ENCODE measurements around the gene HAT1. TPM values are rescaled to one million over a fixed set of nuclear protein-coding genes. Genes with fewer than 3 reads are reported as not detected.

Gene HAT1
- total RNA-seq, 2 donors from 2014 or later, result 5.6 to 21.5 TPM

DNA sequence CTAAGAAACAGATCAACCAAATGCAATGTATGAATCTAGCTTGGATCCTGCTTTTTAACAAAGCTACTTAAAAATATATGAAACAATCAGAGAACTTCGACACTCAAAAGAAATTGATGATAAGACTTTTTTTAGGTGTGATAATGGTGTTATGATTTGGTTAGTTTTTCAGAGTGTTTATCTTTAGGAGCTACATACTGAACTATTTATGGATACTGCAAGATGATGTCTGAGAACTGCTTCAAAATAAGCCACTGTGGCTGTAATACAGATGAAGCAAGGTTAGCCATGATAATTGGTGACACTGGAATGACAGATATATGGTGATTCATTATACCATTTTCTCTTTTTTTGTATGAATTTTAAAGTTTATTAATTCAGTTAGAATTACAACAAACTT lies 42.4 kb upstream of the HAT1 start:
- Histone ChIP-seq H3K9me3 (no peaks in the 10 kb centered on the region), H3K4me3 (no peak overlapping the region), H3K4me1 (no peaks in the 10 kb centered on the region), H3K27me3 (no peaks in the 10 kb centered on the region), H3K27ac (no peak overlapping the region), H3K36me3 (replicated peaks in 1 of 2; ENCODE audit: insufficient read depth in 1 of 2, low read depth in 2 of 2) (no peaks in the 10 kb centered on the region)
- WGBS, 2 donors, result 53 to 55% methylated on average over 1 of the region's 1 CpG
- intact Hi-C loops (cut with DNase I), result no loop called here
- no peak for TF ChIP-seq POLR2A (IDR thresholded peaks at IDR 0.05)
- TF ChIP-seq, protein P1, sequence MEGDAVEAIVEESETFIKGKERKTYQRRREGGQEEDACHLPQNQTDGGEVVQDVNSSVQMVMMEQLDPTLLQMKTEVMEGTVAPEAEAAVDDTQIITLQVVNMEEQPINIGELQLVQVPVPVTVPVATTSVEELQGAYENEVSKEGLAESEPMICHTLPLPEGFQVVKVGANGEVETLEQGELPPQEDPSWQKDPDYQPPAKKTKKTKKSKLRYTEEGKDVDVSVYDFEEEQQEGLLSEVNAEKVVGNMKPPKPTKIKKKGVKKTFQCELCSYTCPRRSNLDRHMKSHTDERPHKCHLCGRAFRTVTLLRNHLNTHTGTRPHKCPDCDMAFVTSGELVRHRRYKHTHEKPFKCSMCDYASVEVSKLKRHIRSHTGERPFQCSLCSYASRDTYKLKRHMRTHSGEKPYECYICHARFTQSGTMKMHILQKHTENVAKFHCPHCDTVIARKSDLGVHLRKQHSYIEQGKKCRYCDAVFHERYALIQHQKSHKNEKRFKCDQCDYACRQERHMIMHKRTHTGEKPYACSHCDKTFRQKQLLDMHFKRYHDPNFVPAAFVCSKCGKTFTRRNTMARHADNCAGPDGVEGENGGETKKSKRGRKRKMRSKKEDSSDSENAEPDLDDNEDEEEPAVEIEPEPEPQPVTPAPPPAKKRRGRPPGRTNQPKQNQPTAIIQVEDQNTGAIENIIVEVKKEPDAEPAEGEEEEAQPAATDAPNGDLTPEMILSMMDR (IDR thresholded peaks at IDR 0.05), result no peak
- ATAC-seq (no peak), DNase-seq (no peak)

DNA sequence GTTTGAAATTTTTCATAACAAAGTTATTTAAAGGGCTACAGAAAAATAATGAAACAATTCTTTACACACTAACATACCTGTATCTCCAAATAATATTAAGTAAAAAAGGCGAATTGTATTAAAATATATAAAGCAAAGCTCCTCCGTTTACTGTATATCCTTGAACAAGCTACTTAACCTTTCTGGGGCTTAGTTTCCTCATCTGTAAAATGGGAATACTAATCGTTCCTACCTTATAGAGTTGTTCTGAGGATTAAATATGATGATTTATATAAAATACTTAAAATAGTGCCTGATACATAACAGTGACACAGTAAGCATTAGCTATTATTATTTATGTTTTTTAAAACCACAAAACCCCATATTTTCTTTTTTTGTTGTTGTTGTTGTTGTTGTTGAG lies 41.5 kb upstream of the HAT1 start:
- Histone ChIP-seq H3K4me1 (no peaks in the 10 kb centered on the region), H3K36me3 (replicated peaks in 1 of 2; ENCODE audit: insufficient read depth in 1 of 2, low read depth in 2 of 2) (no peaks in the 10 kb centered on the region), H3K27ac (no peak overlapping the region), H3K27me3 (no peaks in the 10 kb centered on the region), H3K9me3 (no peaks in the 10 kb centered on the region), H3K4me3 (no peak overlapping the region)
- ATAC-seq, result no peak
- no peak for TF ChIP-seq POLR2A (IDR thresholded peaks at IDR 0.05)
- TF ChIP-seq, protein P1 (IDR thresholded peaks at IDR 0.05), result no peak
- no peak for DNase-seq
- whole genome bisulfite sequencing, 2 donors, result 80 to 86% methylated on average over 3 of the region's 3 CpGs
- intact Hi-C loops (cut with DNase I), result no loop called here

DNA sequence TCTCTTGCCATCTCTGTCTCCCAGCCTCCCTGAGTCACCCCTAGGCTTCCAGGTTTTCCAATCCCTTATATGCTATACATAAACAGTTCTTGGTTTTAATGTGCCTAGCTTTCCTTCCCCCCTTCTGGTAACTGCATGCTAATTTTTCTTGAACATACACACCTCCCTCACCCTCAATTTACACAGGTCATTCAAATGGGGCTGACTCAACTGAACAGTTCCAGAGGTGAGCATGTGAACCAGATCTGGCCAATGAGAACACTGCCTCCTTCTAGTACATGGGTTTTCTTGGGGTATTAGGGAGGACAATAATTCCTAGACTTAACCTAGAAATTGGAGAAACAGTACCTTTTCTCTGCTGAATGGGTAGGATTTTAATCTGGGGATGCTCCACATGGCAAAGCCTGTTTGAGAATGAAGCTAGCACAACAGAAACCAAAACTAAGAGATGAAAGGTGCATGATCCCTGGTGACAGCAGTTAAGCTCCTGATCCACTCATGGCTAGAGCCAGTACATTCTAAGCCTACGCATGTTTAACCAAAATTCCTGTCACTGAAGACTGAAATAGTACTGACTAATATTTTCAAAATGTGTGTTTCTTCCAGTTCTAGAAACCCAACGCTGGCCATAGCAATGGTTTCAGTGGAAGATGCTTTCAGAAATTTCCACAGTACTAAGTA lies 40.0 kb upstream of the HAT1 start:
- intact Hi-C loops (cut with DNase I), result no loop called here
- ATAC-seq (no peak), DNase-seq (no peak)
- TF ChIP-seq POLR2A (IDR thresholded peaks at IDR 0.05), result no peak
- TF ChIP-seq, protein P1 (IDR thresholded peaks at IDR 0.05), result no peak
- no peaks in the 10 kb centered on the region for H3K27me3 ChIP-seq
- H3K27ac ChIP-seq, result no peak overlapping the region
- no peak overlapping the region for H3K4me3 ChIP-seq
- no peaks in the 10 kb centered on the region for H3K9me3 ChIP-seq
- no peaks in the 10 kb centered on the region for H3K36me3 ChIP-seq (replicated peaks in 1 of 2; ENCODE audit: insufficient read depth in 1 of 2, low read depth in 2 of 2)
- H3K4me1 ChIP-seq, result no peaks in the 10 kb centered on the region
- 93 to 95% methylated on average over 2 of the region's 2 CpGs for WGBS, 2 donors

DNA sequence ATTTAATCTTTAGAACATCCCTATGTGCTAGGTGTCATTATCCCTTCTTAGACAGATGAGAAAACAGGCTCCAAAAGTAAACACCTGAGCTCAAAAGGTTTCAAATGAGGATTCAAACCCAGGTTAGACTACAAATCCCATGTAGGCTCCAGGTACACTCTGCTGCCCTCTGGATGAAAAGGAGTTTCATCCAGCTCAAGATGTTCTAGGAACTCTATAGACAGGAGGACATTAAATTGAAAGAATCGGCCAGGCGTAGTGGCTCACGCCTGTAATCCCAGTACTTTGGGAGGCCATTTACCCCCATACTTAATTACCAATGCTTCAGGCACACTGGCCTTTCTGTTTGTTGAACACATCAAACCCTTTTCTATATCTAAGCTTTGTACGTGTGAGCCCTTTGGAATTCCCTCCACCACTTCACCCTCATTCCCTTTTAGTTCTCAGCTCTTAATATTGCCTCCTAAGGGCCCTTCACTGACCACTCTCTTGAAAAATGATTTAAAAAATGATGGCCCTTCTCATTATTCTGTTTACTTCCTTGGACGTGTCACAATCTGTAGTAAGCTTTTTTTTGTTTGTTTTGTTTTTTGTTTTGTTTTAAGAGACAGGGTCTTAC lies 38.9 kb upstream of the HAT1 start:
- DNase-seq (no peak), ATAC-seq (no peak)
- no peaks in the 10 kb centered on the region for H3K4me1 ChIP-seq
- no peaks in the 10 kb centered on the region for H3K36me3 ChIP-seq (replicated peaks in 1 of 2; ENCODE audit: insufficient read depth in 1 of 2, low read depth in 2 of 2)
- H3K27ac ChIP-seq, result no peak overlapping the region
- H3K9me3 ChIP-seq, result no peaks in the 10 kb centered on the region
- H3K27me3 ChIP-seq, result no peaks in the 10 kb centered on the region
- TF ChIP-seq, protein P1 (IDR thresholded peaks at IDR 0.05), result no peak
- TF ChIP-seq POLR2A (IDR thresholded peaks at IDR 0.05), result no peak
- intact Hi-C loops (cut with DNase I), result no loop called here
- WGBS, 2 donors, result 89 to 95% methylated on average over 5 of the region's 5 CpGs
- no peak overlapping the region for H3K4me3 ChIP-seq

DNA sequence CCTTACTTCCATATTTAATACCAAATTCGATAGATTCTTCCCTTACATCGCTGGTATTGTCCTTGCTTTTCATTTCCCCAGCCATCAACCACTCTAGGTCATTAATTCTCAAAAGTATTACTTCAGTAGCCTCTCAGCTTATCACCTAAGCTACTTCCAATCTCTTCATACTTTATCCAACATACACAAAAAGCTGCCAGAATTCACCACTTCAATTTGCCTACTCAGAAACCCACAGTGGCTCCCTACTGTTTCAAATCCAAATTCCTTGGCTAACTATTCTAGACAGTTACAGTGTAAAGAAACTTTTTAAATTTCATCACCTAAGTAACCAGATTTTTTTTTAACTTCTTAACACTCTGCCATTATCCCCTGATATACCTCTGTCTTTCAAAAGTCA lies 32.9 kb upstream of the HAT1 start:
- Histone ChIP-seq H3K4me3 (no peak overlapping the region), H3K4me1 (peaks cover 14% of the 10 kb centered on the region), H3K27ac (no peak overlapping the region), H3K27me3 (no peaks in the 10 kb centered on the region), H3K36me3 (replicated peaks in 1 of 2; ENCODE audit: insufficient read depth in 1 of 2, low read depth in 2 of 2) (no peaks in the 10 kb centered on the region), H3K9me3 (no peaks in the 10 kb centered on the region)
- WGBS, 2 donors, result 94 to 96% methylated on average over 2 of the region's 2 CpGs
- intact Hi-C loops (cut with DNase I), result no loop called here
- TF ChIP-seq POLR2A (IDR thresholded peaks at IDR 0.05), result no peak
- TF ChIP-seq, protein P1 (IDR thresholded peaks at IDR 0.05), result no peak
- no peak for ATAC-seq
- no peak for DNase-seq
